Esophagus squamous epithelium (tissue), 5 donors: Measurements from ENCODE around the gene RRAGD. TPM values are rescaled to one million over a fixed set of nuclear protein-coding genes. Genes with fewer than 3 reads are reported as not detected.

ENCODE experiments used
- DNase-seq: peaks from one replicate; lab custom pipeline; 2025; lab: John Stamatoyannopoulos, UW
- H3K27ac ChIP-seq, 4 donors: fragments of 200-600 bp; sonication (generic); one replicate each; pipeline ENCODE4 v1.5.1; 2016 to 2019; ENCODE audit warnings: mild to moderate bottlenecking in 1 of 4
- H3K27me3 ChIP-seq, 4 donors: fragments of 200-600 bp; sonication (generic); 1 replicate in 3 of 4; 2 replicates in 1 of 4; pipeline versions ENCODE4 v1.5.1 to v1.6.0; 2017 to 2021; ENCODE audit warnings: antibody characterized with exemption in 1 of 4
- H3K36me3 ChIP-seq, 3 donors: fragments of 200-600 bp; sonication (generic); one replicate each; pipeline ENCODE4 v1.5.1; 2016 to 2019
- H3K4me1 ChIP-seq, 3 donors: fragments of 200-600 bp; sonication (generic); one replicate each; pipeline ENCODE4 v1.5.1; 2017 to 2019
- H3K4me3 ChIP-seq, 4 donors: fragments of 200-600 bp; sonication (generic); 1 replicate in 3 of 4; 2 replicates in 1 of 4; pipeline ENCODE4 v1.5.1; 2016 to 2019; ENCODE audit warnings: mild to moderate bottlenecking in 2 of 4, moderate library complexity in 1 of 4
- H3K9me3 ChIP-seq, 3 donors: fragments of 200-600 bp; sonication (generic); one replicate each; pipeline ENCODE4 v1.5.1; 2016 to 2019
- POLR2A ChIP-seq, 4 donors: fragments of 450-650 bp; IDR thresholded peaks; one replicate each; pipeline ENCODE4 v1.6.1; 2017; ENCODE audit warnings: antibody characterized with exemption in 4 of 4, mild to moderate bottlenecking in 4 of 4, moderate library complexity in 3 of 4
- WGBS, 2 donors: methylation state at CpG; one replicate each; pipeline ENCODE4 v1.1.5; 2018; 5-methylcytosine and 5-hydroxymethylcytosine counted together
- intact Hi-C: fragments of 100-400 bp; cut with DNase I; formaldehyde crosslinking; loops from one replicate; pipeline ENCODE4 v1.15.0; 2022
- total RNA-seq, 4 donors: library from RNA; depleted of rRNA; stranded (reverse); fragments of >200 nt; gene quantifications; one replicate each; pipeline ENCODE4 v1.1.0, GENCODE V29; 2016
- TF ChIP-seq, protein P1 (sequence below), 6 experiments: fragments of 450-650 bp in 4 of 6; fragments of 200-600 bp in 2 of 6; sonication (generic) in 2 of 6; IDR thresholded peaks; one replicate each; pipeline ENCODE4 v1.5.1; 2016 to 2019; ENCODE audit warnings: antibody characterized with exemption in 6 of 6, mild to moderate bottlenecking in 4 of 6, moderate library complexity in 4 of 6
- donor health status: DM: yes; HTN: yes; CAD: no.

Gene RRAGD
- total RNA-seq, 4 donors from 2014 or later, result 21.1 to 67.1 (median 33.9) TPM

DNA sequence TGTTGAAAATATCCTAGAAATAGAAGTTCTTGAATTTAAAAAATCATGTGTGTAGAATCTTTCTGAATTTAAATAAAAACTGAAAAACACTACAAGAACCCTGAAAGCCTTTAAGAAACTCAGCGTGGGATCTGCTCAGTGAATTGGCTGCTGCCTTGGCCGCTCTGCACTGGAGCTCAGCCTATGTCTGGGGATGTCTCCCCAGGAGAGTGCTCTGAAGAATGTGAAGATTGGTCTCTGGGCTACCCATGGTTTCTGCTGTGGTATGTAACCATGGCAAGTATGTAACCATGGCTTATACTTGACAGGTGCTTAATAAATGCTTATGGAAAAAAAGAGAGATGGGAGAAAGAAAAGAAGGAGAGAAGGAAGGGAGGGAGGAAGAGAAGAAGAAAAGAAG lies 3.1 kb upstream of the RRAGD start:
- intact Hi-C loops, result no loop called here
- TF ChIP-seq, protein P1, sequence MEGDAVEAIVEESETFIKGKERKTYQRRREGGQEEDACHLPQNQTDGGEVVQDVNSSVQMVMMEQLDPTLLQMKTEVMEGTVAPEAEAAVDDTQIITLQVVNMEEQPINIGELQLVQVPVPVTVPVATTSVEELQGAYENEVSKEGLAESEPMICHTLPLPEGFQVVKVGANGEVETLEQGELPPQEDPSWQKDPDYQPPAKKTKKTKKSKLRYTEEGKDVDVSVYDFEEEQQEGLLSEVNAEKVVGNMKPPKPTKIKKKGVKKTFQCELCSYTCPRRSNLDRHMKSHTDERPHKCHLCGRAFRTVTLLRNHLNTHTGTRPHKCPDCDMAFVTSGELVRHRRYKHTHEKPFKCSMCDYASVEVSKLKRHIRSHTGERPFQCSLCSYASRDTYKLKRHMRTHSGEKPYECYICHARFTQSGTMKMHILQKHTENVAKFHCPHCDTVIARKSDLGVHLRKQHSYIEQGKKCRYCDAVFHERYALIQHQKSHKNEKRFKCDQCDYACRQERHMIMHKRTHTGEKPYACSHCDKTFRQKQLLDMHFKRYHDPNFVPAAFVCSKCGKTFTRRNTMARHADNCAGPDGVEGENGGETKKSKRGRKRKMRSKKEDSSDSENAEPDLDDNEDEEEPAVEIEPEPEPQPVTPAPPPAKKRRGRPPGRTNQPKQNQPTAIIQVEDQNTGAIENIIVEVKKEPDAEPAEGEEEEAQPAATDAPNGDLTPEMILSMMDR (IDR thresholded peaks at IDR 0.05), result no peak
- TF ChIP-seq POLR2A (IDR thresholded peaks at IDR 0.05), result no peak
- no peak for DNase-seq
- Histone ChIP-seq H3K27me3 (no peaks in the 10 kb centered on the region), H3K27ac (no peak overlapping the region), H3K4me1 (peaks cover 4 to 33% (median 10%) of the 10 kb centered on the region in 3 donors), H3K9me3 (no peaks in the 10 kb centered on the region), H3K36me3 (no peaks in the 10 kb centered on the region), H3K4me3 (no peak overlapping the region)
- 90 to 94% methylated on average over 2 of the region's 2 CpGs for WGBS, 2 donors

DNA sequence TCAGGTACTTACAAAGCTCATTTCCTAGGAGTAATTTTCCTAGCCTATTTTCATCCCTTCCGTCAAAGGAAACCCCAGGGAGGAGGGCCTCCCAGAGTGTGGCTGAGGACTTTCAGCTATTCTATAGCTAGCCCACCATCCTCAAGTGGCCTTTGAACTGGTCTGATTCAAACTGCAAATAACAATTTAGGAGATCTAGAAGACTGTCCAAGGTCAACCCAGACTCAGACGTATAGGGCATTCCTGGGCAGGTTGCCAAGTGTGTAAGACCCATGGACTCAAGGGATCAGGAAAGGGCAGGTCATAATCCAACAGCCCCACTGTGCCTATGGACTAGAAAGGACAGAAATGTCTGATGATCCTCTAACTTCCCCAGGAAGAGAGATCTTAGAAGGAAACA lies 2.1 kb upstream of the RRAGD start:
- Histone ChIP-seq H3K27me3 (no peaks in the 10 kb centered on the region), H3K9me3 (no peaks in the 10 kb centered on the region), H3K36me3 (no peaks in the 10 kb centered on the region), H3K27ac (no peak overlapping the region), H3K4me1 (peaks cover 4 to 42% (median 10%) of the 10 kb centered on the region in 3 donors), H3K4me3 (no peak overlapping the region)
- intact Hi-C loops, result no loop called here
- TF ChIP-seq, protein P1 (IDR thresholded peaks at IDR 0.05), result no peak
- no peak for TF ChIP-seq POLR2A (IDR thresholded peaks at IDR 0.05)
- DNase-seq, result no peak
- WGBS, 2 donors, result 0 to 19% methylated on average over 1 to 2 of the region's 2 CpGs

DNA sequence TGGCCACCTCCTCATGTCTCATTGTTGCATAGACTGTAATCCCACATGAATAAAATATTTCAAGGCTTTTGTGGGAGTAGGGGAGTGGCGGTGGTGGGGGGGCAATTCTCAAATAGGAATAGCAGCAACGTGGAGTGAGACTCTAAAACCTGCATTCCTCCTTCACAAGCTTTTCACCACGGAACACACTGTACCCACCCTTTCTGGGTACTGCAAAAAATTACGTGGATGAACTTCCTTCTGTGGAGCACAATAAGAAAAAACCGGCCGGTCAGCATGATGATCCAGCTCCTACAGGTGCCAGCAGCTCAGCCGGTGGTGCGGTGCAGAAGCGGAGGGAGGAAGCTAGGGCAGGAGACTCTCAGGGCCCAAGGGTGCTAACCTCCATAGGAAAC lies 930 bp upstream of the RRAGD start:
- intact Hi-C loops, result no loop called here
- Histone ChIP-seq H3K27me3 (no peaks in the 10 kb centered on the region), H3K36me3 (no peaks in the 10 kb centered on the region), H3K4me1 (peaks cover 4 to 42% (median 10%) of the 10 kb centered on the region in 3 donors), H3K4me3 (peak overlapping the region; percentile 77 to 95 (median 86)), H3K27ac (peak overlapping the region; percentile 82 to 92 (median 88)), H3K9me3 (no peaks in the 10 kb centered on the region)
- 9 to 15% methylated on average over 8 to 9 of the region's 9 CpGs for WGBS, 2 donors
- no peak for DNase-seq
- TF ChIP-seq POLR2A (IDR thresholded peaks at IDR 0.05), result no peak
- TF ChIP-seq, protein P1 (IDR thresholded peaks at IDR 0.05), result no peak

DNA sequence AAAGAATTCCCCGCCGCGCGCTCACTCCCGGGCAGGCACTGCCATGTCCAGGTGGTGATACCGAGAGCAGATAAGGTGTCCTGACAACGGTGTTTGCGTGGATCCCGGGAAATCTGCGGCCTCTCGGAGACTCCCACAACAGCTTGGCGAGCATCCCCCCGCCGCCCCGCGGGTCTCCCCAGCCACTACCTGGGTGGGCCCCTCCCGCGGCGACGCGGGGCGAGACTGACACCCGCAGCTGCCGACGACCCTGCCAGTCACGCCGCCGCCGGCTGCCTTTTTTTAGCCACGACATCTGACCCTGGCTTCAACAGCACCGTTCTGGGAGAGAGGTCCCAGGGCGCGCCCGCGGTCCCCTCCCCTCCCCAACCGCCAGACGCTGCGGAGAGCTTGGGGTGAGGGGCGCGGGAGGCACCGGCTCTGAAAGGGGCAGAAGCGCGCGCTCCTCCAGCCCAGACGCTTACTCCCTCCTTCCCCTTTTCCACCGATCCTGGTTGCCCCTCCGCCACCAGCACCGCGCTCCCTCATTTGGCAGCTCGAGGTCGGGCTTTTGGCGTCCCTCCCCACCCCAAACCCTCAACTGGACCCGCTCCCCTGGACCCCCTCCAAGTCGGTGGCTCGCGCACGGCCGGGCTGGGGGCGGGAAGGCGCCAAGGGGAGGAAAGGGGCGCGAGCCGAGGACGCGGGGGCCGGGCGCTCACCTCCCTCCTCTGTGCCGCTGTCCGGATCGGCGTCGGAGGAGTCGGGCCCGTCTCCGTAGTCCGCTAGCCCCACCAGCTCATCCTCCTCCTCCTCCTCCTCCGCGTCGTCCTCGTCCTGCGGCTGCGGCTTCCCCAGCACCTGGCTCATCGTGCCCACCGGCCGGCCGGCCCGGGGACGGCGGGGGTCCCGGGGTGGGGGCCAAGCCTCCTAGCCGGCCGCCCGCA lies 665 bp downstream of the RRAGD start:
- TF ChIP-seq, protein P1 (IDR thresholded peaks at IDR 0.05), result no peak
- no peak for TF ChIP-seq POLR2A (IDR thresholded peaks at IDR 0.05)
- DNase-seq, result no peak
- H3K4me1 ChIP-seq, result peaks cover 4 to 42% (median 10%) of the 10 kb centered on the region in 3 donors
- intact Hi-C loops, result no loop called here
- H3K4me3 ChIP-seq, result peak overlapping the region; percentile 77 to 95 (median 86)
- no peaks in the 10 kb centered on the region for H3K36me3 ChIP-seq
- WGBS, 2 donors, result 0 to 8% methylated on average over 6 to 17 of the region's 93 CpGs
- peak overlapping the region; percentile 82 to 92 (median 88) for H3K27ac ChIP-seq
- no peaks in the 10 kb centered on the region for H3K9me3 ChIP-seq
- H3K27me3 ChIP-seq, result no peaks in the 10 kb centered on the region

DNA sequence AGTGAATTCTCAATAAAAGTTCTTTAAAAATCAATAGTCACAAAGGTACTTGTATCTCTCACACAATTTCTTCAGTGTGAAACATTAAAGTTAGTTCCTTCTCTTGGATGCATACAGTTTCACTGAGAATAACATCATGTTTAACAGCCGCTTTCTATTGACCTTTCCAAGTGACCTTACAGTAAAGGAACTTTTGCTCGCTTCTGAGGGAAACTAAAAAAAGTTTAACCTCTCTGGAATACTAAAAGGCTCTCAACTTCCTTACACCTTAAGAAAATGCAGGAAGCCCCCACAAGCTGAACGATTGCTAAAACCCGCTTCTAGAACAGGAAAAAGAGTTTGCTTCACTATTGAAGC lies 1.3 kb downstream of the RRAGD start:
- intact Hi-C loops, result no loop called here
- H3K36me3 ChIP-seq, result no peaks in the 10 kb centered on the region
- no peaks in the 10 kb centered on the region for H3K9me3 ChIP-seq
- no peak for TF ChIP-seq POLR2A (IDR thresholded peaks at IDR 0.05)
- DNase-seq, result no peak
- 22 to 36% methylated on average over 4 of the region's 4 CpGs for WGBS, 2 donors
- peak overlapping the region; percentile 82 to 92 (median 88) for H3K27ac ChIP-seq
- no peaks in the 10 kb centered on the region for H3K27me3 ChIP-seq
- H3K4me1 ChIP-seq, result peaks cover 4 to 42% (median 10%) of the 10 kb centered on the region in 3 donors
- peak overlapping the region; percentile 77 to 95 (median 86) for H3K4me3 ChIP-seq
